HL-60 (cell line): ENCODE results near the gene ELAC2.

Experiments used
- DNase-seq, 2 experiments: peaks; one replicate each; pipeline ENCODE4 v3.0.0-alpha.2; 2010 to 2020; ENCODE audit warnings: low read depth in 1 of 2, low spot score in 1 of 2
- H3K27ac ChIP-seq: fragments of 250-450 bp; sonication (Bioruptor Pico); replicated peaks from 2 replicates; pipeline ENCODE4 v1.5.1; 2020; ENCODE audit warnings: mild to moderate bottlenecking, moderate library complexity
- H3K27me3 ChIP-seq: fragments of 250-450 bp; sonication (Bioruptor Pico); 2 replicates; pipeline ENCODE4 v1.5.1; 2021; ENCODE audit warnings: mild to moderate bottlenecking, moderate library complexity; ENCODE audit not compliant: insufficient read depth, poor library complexity, severe bottlenecking
- H3K4me3 ChIP-seq: replicated peaks from 2 replicates; pipeline ENCODE4 v1.5.1; 2011; ENCODE audit warnings: mild to moderate bottlenecking, control low read depth, low read length; ENCODE audit not compliant: insufficient read depth
- CTCF ChIP-seq: IDR thresholded peaks from one replicate; pipeline ENCODE4 v1.5.1; 2011; ENCODE audit warnings: low read length, control low read depth, inconsistent platforms; ENCODE audit not compliant: insufficient read depth
- GABPA ChIP-seq: IDR thresholded peaks from 2 replicates; pipeline ENCODE4 v1.6.1; 2012; ENCODE audit warnings: low read depth
- POLR2AphosphoS5 ChIP-seq: IDR thresholded peaks from 2 replicates; pipeline ENCODE4 v1.6.1; 2012; ENCODE audit warnings: low read depth
- REST ChIP-seq: IDR thresholded peaks from 2 replicates; pipeline ENCODE4 v1.6.1; 2012; ENCODE audit warnings: low read depth; ENCODE audit not compliant: insufficient replicate concordance
- SPI1 ChIP-seq: IDR thresholded peaks from 2 replicates; pipeline ENCODE4 v1.6.1; 2012; ENCODE audit warnings: low read depth, mild to moderate bottlenecking, borderline replicate concordance

The ELAC2 gene

GRCh38 chr17:12974005-12974531 lies 43.8 kb downstream of the ELAC2 start:
- no peak overlapping the region for H3K27ac ChIP-seq
- no peak overlapping the region for H3K4me3 ChIP-seq

GRCh38 chr17:12973496-12974004 lies 44.3 kb downstream of the ELAC2 start:
- DNase-seq, result no peak
- no peak for TF ChIP-seq GABPA
- no peak for TF ChIP-seq SPI1
- TF ChIP-seq CTCF, result no peak
- TF ChIP-seq REST, result no peak
- no peak for TF ChIP-seq POLR2AphosphoS5
- H3K4me3 ChIP-seq, result no peak overlapping the region
- no peak overlapping the region for H3K27ac ChIP-seq
- H3K27me3 ChIP-seq, result no peaks in the 10 kb centered on the region

More at GRCh38 chr17:12974005-12974531, 43.8 kb downstream of the ELAC2 start:
- no peaks in the 10 kb centered on the region for H3K27me3 ChIP-seq
- no peak for TF ChIP-seq CTCF
- no peak for TF ChIP-seq POLR2AphosphoS5
- TF ChIP-seq GABPA, result no peak
- no peak for TF ChIP-seq REST
- TF ChIP-seq SPI1, result no peak
- no peak for DNase-seq

DNA sequence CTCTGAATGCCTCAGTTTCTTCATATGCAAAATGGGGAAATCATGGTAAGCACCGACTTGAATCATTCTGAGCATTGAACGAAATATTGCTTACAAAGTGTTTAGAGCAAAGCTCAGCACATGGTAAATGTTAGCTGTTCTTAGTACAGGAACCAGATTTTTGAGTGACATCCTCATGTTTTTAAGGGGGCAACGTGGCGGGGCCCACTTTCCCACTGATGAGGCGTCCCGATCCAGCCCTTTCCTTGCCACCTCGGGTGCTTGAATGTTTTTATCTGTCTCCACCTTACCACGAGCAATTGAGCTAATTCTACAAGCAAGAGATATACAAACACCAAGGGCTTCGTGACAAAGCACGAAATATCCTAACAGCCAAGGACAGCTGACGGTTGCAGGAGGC lies 49.9 kb downstream of the ELAC2 start:
- H3K4me3 ChIP-seq, result no peak overlapping the region

More for the DNA sequence above, 49.9 kb downstream of the ELAC2 start:
- no peak for DNase-seq
- no peak for TF ChIP-seq REST
- TF ChIP-seq CTCF, result no peak
- no peak for TF ChIP-seq GABPA
- TF ChIP-seq POLR2AphosphoS5, result no peak
- no peak for TF ChIP-seq SPI1
- no peaks in the 10 kb centered on the region for H3K27me3 ChIP-seq
- no peak overlapping the region for H3K27ac ChIP-seq
